ENCODE data around the gene SEMA3A.

Gene SEMA3A

GRCh38 chr7:84022684-84023308 is 171.8 kb downstream of the SEMA3A start:
- Histone ChIP-seq H3K27ac (ENCODE audit: low read depth, low read length) (no peak overlapping the region), H3K36me3 (ENCODE audit: insufficient read depth, low read length) (no peaks in the 10 kb centered on the region), H2AFZ (ENCODE audit: low read length, unreplicated experiment) (no peak overlapping the region), H3K27me3 (ENCODE audit: insufficient read depth, low read length) (no peaks in the 10 kb centered on the region), H3K4me1 (ENCODE audit: control insufficient read depth, insufficient read depth, low read length, unreplicated experiment) (peaks cover 25% of the 10 kb centered on the region), H3K79me2 (ENCODE audit: control insufficient read depth, insufficient read depth, low read length, unreplicated experiment) (no peaks in the 10 kb centered on the region), H3K4me3 (ENCODE audit: low read depth, low read length) (no peak overlapping the region)

- no peaks in the 10 kb centered on the region for H3K27me3 ChIP-seq (ENCODE audit: insufficient read depth, low read length)
- no peak overlapping the region for H3K4me3 ChIP-seq (ENCODE audit: low read depth, low read length)
- no peaks in the 10 kb centered on the region for H3K36me3 ChIP-seq (ENCODE audit: insufficient read depth, low read length)
- no peaks in the 10 kb centered on the region for H3K79me2 ChIP-seq (ENCODE audit: control insufficient read depth, insufficient read depth, low read length, unreplicated experiment)
- no peak overlapping the region for H2AFZ ChIP-seq (ENCODE audit: low read length, unreplicated experiment)
- H3K4me1 ChIP-seq (ENCODE audit: control insufficient read depth, insufficient read depth, low read length, unreplicated experiment), result peaks cover 25% of the 10 kb centered on the region
- H3K27ac ChIP-seq (ENCODE audit: low read depth, low read length), result no peak overlapping the region
These were observed 172.6 kb downstream of the SEMA3A start for GRCh38 chr7:84022009-84022408.

GRCh38 chr7:84021292-84021908 is 173.2 kb downstream of the SEMA3A start:
- no peak overlapping the region for H2AFZ ChIP-seq (ENCODE audit: low read length, unreplicated experiment)

GRCh38 chr7:84017651-84018050 is 176.9 kb downstream of the SEMA3A start:
- Histone ChIP-seq H3K79me2 (ENCODE audit: control insufficient read depth, insufficient read depth, low read length, unreplicated experiment) (no peaks in the 10 kb centered on the region), H3K36me3 (ENCODE audit: insufficient read depth, low read length) (no peaks in the 10 kb centered on the region), H3K4me3 (ENCODE audit: low read depth, low read length) (no peak overlapping the region), H2AFZ (ENCODE audit: low read length, unreplicated experiment) (no peak overlapping the region), H3K27ac (ENCODE audit: low read depth, low read length) (no peak overlapping the region), H3K4me1 (ENCODE audit: control insufficient read depth, insufficient read depth, low read length, unreplicated experiment) (peaks cover 15% of the 10 kb centered on the region), H3K27me3 (ENCODE audit: insufficient read depth, low read length) (no peaks in the 10 kb centered on the region)

More at GRCh38 chr7:84021292-84021908, 173.2 kb downstream of the SEMA3A start:
- no peaks in the 10 kb centered on the region for H3K27me3 ChIP-seq (ENCODE audit: insufficient read depth, low read length)
- H3K79me2 ChIP-seq (ENCODE audit: control insufficient read depth, insufficient read depth, low read length, unreplicated experiment), result no peaks in the 10 kb centered on the region
- no peak overlapping the region for H3K27ac ChIP-seq (ENCODE audit: low read depth, low read length)
- no peaks in the 10 kb centered on the region for H3K36me3 ChIP-seq (ENCODE audit: insufficient read depth, low read length)
- H3K4me3 ChIP-seq (ENCODE audit: low read depth, low read length), result no peak overlapping the region
- H3K4me1 ChIP-seq (ENCODE audit: control insufficient read depth, insufficient read depth, low read length, unreplicated experiment), result peaks cover 25% of the 10 kb centered on the region

GRCh38 chr7:84013616-84014240 is 180.9 kb downstream of the SEMA3A start:
- H3K4me3 ChIP-seq (ENCODE audit: low read depth, low read length), result no peak overlapping the region
- no peak overlapping the region for H3K27ac ChIP-seq (ENCODE audit: low read depth, low read length)
- no peaks in the 10 kb centered on the region for H3K27me3 ChIP-seq (ENCODE audit: insufficient read depth, low read length)
- no peak overlapping the region for H2AFZ ChIP-seq (ENCODE audit: low read length, unreplicated experiment)
- H3K79me2 ChIP-seq (ENCODE audit: control insufficient read depth, insufficient read depth, low read length, unreplicated experiment), result no peaks in the 10 kb centered on the region
- 0 out of 2 replicates have a peak, but pooled peaks cover 4% of the 10 kb centered on the region for H3K36me3 ChIP-seq (ENCODE audit: insufficient read depth, low read length)
- H3K4me1 ChIP-seq (ENCODE audit: control insufficient read depth, insufficient read depth, low read length, unreplicated experiment), result peaks cover 9% of the 10 kb centered on the region

GRCh38 chr7:84009782-84010181 is 184.8 kb downstream of the SEMA3A start:
- Histone ChIP-seq H3K27ac (ENCODE audit: low read depth, low read length) (no peak overlapping the region), H2AFZ (ENCODE audit: low read length, unreplicated experiment) (no peak overlapping the region), H3K4me1 (ENCODE audit: control insufficient read depth, insufficient read depth, low read length, unreplicated experiment) (peaks cover 10% of the 10 kb centered on the region), H3K27me3 (ENCODE audit: insufficient read depth, low read length) (no peaks in the 10 kb centered on the region), H3K4me3 (ENCODE audit: low read depth, low read length) (no peak overlapping the region), H3K79me2 (ENCODE audit: control insufficient read depth, insufficient read depth, low read length, unreplicated experiment) (no peaks in the 10 kb centered on the region), H3K36me3 (ENCODE audit: insufficient read depth, low read length) (0 out of 2 replicates have a peak, but pooled peaks cover 4% of the 10 kb centered on the region)

GRCh38 chr7:84009051-84009450 is 185.5 kb downstream of the SEMA3A start:
- Histone ChIP-seq H3K27ac (ENCODE audit: low read depth, low read length) (no peak overlapping the region), H3K36me3 (ENCODE audit: insufficient read depth, low read length) (0 out of 2 replicates have a peak, but pooled peaks cover 4% of the 10 kb centered on the region), H2AFZ (ENCODE audit: low read length, unreplicated experiment) (no peak overlapping the region), H3K4me3 (ENCODE audit: low read depth, low read length) (no peak overlapping the region), H3K4me1 (ENCODE audit: control insufficient read depth, insufficient read depth, low read length, unreplicated experiment) (peaks cover 10% of the 10 kb centered on the region), H3K27me3 (ENCODE audit: insufficient read depth, low read length) (no peaks in the 10 kb centered on the region), H3K79me2 (ENCODE audit: control insufficient read depth, insufficient read depth, low read length, unreplicated experiment) (no peaks in the 10 kb centered on the region)

GRCh38 chr7:84003191-84003590 is 191.4 kb downstream of the SEMA3A start:
- Histone ChIP-seq H3K4me3 (ENCODE audit: low read depth, low read length) (no peak overlapping the region), H2AFZ (ENCODE audit: low read length, unreplicated experiment) (no peak overlapping the region), H3K27ac (ENCODE audit: low read depth, low read length) (no peak overlapping the region), H3K36me3 (ENCODE audit: insufficient read depth, low read length) (no peaks in the 10 kb centered on the region), H3K4me1 (ENCODE audit: control insufficient read depth, insufficient read depth, low read length, unreplicated experiment) (no peaks in the 10 kb centered on the region), H3K27me3 (ENCODE audit: insufficient read depth, low read length) (no peaks in the 10 kb centered on the region), H3K79me2 (ENCODE audit: control insufficient read depth, insufficient read depth, low read length, unreplicated experiment) (no peaks in the 10 kb centered on the region)

- Histone ChIP-seq H3K79me2 (ENCODE audit: control insufficient read depth, insufficient read depth, low read length, unreplicated experiment) (no peaks in the 10 kb centered on the region), H3K27ac (ENCODE audit: low read depth, low read length) (no peak overlapping the region), H2AFZ (ENCODE audit: low read length, unreplicated experiment) (no peak overlapping the region), H3K4me3 (ENCODE audit: low read depth, low read length) (no peak overlapping the region), H3K27me3 (ENCODE audit: insufficient read depth, low read length) (no peaks in the 10 kb centered on the region), H3K36me3 (ENCODE audit: insufficient read depth, low read length) (no peaks in the 10 kb centered on the region), H3K4me1 (ENCODE audit: control insufficient read depth, insufficient read depth, low read length, unreplicated experiment) (no peaks in the 10 kb centered on the region)
These were observed 192.2 kb downstream of the SEMA3A start for GRCh38 chr7:84002348-84002747.

GRCh38 chr7:83996879-83997278 is 197.7 kb downstream of the SEMA3A start:
- Histone ChIP-seq H3K27me3 (ENCODE audit: insufficient read depth, low read length) (no peaks in the 10 kb centered on the region), H3K4me1 (ENCODE audit: control insufficient read depth, insufficient read depth, low read length, unreplicated experiment) (no peaks in the 10 kb centered on the region), H3K27ac (ENCODE audit: low read depth, low read length) (no peak overlapping the region), H2AFZ (ENCODE audit: low read length, unreplicated experiment) (no peak overlapping the region), H3K79me2 (ENCODE audit: control insufficient read depth, insufficient read depth, low read length, unreplicated experiment) (no peaks in the 10 kb centered on the region), H3K4me3 (ENCODE audit: low read depth, low read length) (no peak overlapping the region), H3K36me3 (ENCODE audit: insufficient read depth, low read length) (no peaks in the 10 kb centered on the region)

GRCh38 chr7:83987764-83988163 is 206.8 kb downstream of the SEMA3A start:
- no peaks in the 10 kb centered on the region for H3K36me3 ChIP-seq (ENCODE audit: insufficient read depth, low read length)
- no peaks in the 10 kb centered on the region for H3K79me2 ChIP-seq (ENCODE audit: control insufficient read depth, insufficient read depth, low read length, unreplicated experiment)
- no peaks in the 10 kb centered on the region for H3K27me3 ChIP-seq (ENCODE audit: insufficient read depth, low read length)
- no peak overlapping the region for H3K27ac ChIP-seq (ENCODE audit: low read depth, low read length)
- no peaks in the 10 kb centered on the region for H3K4me1 ChIP-seq (ENCODE audit: control insufficient read depth, insufficient read depth, low read length, unreplicated experiment)
- H2AFZ ChIP-seq (ENCODE audit: low read length, unreplicated experiment), result no peak overlapping the region
- no peak overlapping the region for H3K4me3 ChIP-seq (ENCODE audit: low read depth, low read length)
